RKO (cell line): ENCODE data around the gene DNTTIP2.
"Not testable (repeated sequence)": the region's sequence is repeated elsewhere in the genome, so short reads cannot be mapped to it uniquely, and the experiment has no call there.

Experiments used
- DNase-seq: peaks from one replicate; pipeline ENCODE4 v3.0.0-alpha.2; 2016; ENCODE audit warnings: low spot score

The DNTTIP2 gene

GRCh38 chr1:93876244-93876643 lies 2.8 kb downstream of the DNTTIP2 start:
- DNase-seq = peak; percentile 68

GRCh38 chr1:93874025-93874651 lies 4.9 kb downstream of the DNTTIP2 start:
- peak; percentile 74 for DNase-seq

DNA sequence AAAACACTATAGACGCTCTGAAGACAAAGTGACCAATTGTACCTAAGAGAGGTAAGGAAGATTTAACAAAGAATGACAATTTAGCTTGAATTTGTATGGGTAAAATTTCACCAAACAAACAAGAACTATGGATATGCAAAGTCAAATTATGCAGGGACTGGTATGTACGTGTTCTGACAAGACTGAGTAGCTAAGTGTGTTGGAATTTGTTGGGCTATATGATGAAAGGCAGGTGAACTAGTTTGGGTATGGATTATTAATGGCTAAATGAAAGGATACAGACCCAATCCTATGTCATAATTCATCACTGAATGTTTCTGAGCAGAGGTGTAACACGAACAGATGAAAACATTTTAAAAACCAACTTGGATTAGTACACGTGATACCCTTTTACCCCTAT lies 7.6 kb downstream of the DNTTIP2 start:
- no peak for DNase-seq

GRCh38 chr1:93869653-93870052 lies 9.4 kb downstream of the DNTTIP2 start:
- DNase-seq = no peak

DNA sequence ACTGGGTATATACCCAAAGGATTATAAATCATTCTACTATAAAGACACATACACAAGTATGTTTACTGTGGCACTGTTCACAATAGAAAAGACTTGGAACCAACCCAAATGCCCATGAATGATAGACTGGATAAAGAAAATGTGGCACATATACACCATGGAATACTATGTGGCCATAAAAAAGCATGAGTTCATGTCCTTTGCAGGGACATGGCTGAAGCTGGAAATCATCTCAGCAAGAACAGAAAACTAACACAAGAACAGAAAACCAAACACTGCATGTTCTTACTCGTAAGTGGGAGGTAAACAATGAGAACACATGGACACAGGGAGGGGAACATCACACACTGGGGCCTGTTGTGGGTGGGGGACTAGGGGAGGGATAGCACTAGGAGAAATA lies 10.5 kb downstream of the DNTTIP2 start:
- DNase-seq = not testable (repeated sequence)

- DNase-seq = no peak
Measured at GRCh38 chr1:93865253-93865652, 13.8 kb downstream of the DNTTIP2 start.

DNA sequence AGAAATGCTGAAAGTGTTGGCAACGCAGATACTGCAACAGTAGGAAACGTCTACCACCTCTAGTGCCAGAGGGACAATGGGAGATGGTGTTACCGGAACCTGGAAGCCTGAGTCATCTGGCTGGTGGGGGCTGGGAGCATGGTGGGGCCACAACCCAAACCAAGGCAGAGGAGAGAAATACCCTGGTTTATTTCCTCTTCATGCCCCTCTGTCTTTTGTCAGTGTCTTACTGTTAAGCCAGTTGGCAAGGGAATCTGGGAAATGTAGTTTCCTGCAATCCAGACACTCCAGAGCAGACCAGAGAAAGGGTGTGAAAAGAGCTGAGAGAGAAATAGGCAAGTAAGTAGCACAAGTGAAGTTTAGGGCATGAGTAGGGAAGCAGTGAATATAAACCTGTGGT lies 14.8 kb downstream of the DNTTIP2 start:
- no peak for DNase-seq

DNA sequence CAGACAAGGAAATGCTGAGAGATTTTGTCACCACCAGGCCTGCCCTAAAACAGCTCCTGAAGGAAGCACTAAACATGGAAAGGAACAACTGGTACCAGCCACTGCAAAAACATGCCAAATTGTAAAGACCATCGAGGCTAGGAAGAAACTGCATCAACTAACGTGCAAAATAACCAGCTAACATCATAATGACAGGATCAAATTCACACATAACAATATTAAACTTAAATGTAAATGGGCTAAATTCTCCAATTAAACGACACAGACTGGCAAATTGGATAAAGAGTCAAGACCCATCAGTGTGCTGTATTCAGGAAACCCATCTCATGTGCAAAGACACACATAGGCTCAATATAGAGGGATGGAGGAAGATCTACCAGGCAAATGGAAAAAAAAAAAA lies 21.4 kb downstream of the DNTTIP2 start:
- not testable (repeated sequence) for DNase-seq

- not testable (repeated sequence) for DNase-seq
Measured at GRCh38 chr1:93855983-93856382, 23.0 kb downstream of the DNTTIP2 start.

GRCh38 chr1:93853940-93854339 lies 25.1 kb downstream of the DNTTIP2 start:
- no peak for DNase-seq

- no peak for DNase-seq
Measured at GRCh38 chr1:93851878-93852277, 27.1 kb downstream of the DNTTIP2 start.

- no peak for DNase-seq
Measured at GRCh38 chr1:93851327-93851712, 27.7 kb downstream of the DNTTIP2 start.

- peak; percentile 39 for DNase-seq
Measured at GRCh38 chr1:93850687-93851326, 28.2 kb downstream of the DNTTIP2 start.

GRCh38 chr1:93848350-93848883 lies 30.6 kb downstream of the DNTTIP2 start:
- no peak for DNase-seq

- peak; percentile 87 for DNase-seq
Measured at GRCh38 chr1:93847811-93848288, 31.2 kb downstream of the DNTTIP2 start.

DNA sequence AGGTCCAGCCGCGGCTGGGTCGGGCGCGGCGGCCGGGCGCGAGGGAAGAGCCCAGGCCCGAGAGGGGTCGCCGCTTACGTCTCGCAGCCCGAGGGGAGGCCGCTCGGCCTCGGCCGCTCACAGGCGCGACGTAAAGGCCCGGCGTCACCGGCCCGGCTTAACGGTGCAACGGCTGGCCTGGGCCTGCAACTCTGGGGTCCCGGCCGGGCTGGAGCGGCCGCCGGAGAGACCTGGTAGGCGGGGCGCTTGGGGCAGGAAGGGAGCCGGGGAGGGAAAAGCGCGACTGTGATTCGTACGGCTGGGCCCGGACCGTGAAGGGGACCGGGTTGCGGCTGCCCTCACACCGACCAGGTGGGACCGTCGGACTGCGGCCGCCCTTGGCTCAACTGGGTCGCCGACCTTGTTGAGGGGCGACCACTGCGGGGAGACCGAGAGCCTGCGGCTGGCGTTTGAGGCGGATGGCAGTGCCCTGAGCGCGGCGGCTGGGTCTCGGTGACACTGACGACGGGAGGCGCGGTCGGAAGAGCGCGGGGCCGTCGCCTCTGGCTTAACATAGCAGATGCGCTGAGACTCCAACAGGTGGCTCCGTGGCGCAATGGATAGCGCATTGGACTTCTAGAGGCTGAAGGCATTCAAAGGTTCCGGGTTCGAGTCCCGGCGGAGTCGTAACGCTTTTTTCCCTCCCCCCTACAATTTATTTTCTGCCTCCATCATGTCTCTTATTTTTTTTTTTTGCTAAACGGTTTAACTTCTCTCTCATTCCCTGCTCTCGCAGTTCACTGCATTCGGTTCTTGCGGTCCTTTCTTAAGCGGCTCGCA lies 31.8 kb downstream of the DNTTIP2 start:
- DNase-seq = peak; percentile 87

- peak; percentile 89 for DNase-seq
Measured at GRCh38 chr1:93846206-93846991, 32.6 kb downstream of the DNTTIP2 start.

GRCh38 chr1:93845538-93846205 lies 33.3 kb downstream of the DNTTIP2 start:
- DNase-seq = peak; percentile 87

DNA sequence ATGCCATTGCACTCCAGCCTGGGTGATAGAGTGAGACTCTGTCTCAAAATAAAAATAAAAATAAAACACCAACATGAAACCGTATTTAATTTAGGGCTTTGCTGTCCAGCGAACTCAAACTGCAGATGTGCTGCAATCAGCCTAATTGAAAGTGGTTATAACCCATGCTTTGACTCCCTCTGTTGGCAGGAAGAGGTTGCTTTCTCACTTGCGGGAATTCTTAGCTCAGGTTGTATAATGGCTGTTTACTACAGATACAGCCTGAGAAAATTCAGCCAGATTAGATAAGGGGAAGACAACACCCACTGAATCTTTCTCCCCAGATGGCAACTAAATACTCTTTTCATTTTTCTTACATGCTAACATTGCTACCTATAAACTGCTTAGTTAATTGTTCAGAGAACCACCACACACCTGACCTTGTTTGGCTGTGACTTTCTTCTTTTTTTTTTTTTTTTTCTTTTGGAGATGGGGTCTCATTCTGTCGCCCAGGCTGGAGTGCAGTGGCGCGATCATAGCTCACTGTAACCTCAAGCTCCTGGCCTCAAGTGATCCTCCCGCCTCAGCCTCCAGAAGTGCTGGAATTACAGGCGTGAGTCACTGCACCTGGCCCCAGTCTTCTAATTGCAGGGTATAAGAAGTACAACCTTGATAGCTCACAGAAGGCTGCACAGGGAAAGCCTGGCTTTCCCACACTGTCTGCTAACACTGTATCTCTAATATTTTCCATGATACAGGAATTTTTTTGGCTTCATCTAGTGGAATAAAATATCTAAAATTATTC lies 34.6 kb downstream of the DNTTIP2 start:
- peak; percentile 87 for DNase-seq

DNA sequence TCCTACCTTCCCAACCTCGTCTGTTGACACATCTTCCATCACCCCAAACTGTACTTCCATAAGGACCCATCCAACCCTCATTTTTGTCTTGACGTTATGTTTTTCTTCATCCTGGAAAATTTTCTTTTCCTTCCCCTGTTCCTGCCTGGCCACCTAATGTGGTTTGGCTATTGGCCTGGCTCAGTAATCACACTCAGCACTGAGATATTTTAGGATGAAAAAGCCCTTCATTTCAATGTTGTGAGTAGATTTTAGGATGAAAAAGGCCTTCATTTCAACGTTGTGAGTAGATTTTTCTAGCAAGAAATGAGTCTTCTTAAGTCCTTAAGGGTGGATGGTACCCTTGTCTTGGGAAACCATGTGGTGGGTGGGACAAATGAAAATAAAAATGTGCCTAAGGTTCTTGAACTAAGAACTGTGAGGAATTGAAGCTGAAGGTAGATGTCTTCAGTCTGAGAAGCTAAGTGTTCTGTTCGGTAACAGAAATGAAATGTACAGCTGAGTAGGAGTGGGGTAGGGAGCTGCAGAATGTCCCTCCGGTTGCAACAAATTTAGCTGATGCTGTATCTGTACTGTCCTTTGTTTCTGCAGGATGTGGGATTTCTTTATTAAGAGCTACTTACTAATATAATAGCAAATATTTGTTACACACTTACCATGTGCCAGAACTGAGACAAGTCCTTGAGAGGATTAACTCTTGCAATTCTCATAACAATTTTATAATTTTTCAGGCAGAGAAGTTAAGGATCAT lies 36.1 kb downstream of the DNTTIP2 start:
- DNase-seq = no peak
